T follicular helper cell (primary cell): Measurements from ENCODE around the gene XRCC5.
"Not testable (repeated sequence)": the region's sequence is repeated elsewhere in the genome, so short reads cannot be mapped to it uniquely, and the experiment has no call there.

Experiments used
- DNase-seq: peaks from one replicate; pipeline ENCODE4 v3.0.0-alpha.2; 2020; ENCODE audit warnings: low read depth

Gene XRCC5

GRCh38 chr2:216118474-216118873 is 9.3 kb downstream of the XRCC5 start:
- no peak for DNase-seq

- no peak for DNase-seq
These were observed 10.0 kb downstream of the XRCC5 start for GRCh38 chr2:216119146-216119545.

- no peak for DNase-seq
These were observed 10.8 kb downstream of the XRCC5 start for GRCh38 chr2:216119986-216120385.

GRCh38 chr2:216121255-216121654 is 12.1 kb downstream of the XRCC5 start:
- DNase-seq: no peak

DNA sequence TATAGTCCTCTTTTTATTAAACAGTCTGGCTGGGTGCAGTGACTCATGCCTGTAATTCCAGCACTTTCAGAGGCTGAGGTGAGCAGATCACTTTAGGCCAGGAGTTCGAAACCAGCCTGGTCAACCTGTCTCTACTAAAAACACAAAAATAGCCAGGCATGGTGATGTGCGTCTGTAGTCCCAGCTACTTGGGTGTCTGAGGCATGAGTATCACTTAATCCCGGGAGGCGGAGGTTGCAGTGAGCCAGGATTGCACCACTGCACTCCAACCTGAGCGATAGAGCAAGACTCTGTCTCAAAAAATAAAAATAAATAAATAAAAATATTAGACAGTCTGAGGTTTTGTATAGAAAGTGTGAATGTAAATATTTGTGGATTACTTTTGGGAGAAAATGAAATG is 17.8 kb downstream of the XRCC5 start:
- DNase-seq: no peak

DNA sequence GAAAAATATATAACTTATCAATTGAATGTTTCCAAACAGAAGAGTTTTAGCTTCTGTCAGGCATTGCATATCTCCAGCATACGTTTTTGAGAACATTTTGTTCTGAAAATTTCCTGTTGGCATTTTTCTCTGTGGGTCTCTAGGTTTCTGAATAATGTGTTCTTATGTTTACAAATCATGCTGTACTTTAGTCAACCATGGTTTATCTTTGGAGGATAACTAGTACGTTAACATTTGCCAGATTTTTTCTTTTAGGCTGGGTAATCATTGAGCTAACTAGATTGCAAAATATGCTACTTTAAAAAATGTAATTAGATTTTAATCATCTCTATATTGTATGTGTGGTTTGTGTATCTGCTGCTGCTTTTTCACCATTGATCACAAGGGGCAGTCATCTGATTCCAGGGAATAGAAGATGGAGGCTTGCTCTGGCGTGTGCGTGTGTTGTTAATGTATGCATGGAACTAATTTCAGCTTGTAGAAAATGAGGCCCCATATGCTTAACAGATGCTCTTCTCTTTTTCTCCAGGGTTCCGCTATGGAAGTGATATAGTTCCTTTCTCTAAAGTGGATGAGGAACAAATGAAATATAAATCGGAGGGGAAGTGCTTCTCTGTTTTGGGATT is 21.3 kb downstream of the XRCC5 start:
- no peak for DNase-seq

GRCh38 chr2:216131175-216131926 is 22.2 kb downstream of the XRCC5 start:
- no peak for DNase-seq

DNA sequence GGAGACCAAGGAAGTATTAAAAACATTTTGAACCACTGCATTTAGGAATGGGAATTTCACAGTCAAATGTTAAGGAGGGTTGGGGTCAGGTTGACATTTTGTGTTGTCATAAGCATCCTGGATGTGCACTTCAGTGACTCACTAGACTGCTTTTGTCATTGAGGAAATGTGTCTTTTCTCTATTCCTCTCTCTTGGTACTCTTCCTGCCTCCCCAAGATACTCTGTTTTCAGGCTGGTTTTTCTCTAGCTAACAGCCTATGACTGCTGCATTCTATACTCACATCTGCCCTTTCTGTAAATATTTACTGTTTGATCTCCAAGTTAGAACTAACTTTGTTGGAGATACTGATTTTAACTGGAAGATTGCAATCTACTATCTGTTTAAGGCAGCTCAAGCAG is 23.4 kb downstream of the XRCC5 start:
- DNase-seq: no peak

DNA sequence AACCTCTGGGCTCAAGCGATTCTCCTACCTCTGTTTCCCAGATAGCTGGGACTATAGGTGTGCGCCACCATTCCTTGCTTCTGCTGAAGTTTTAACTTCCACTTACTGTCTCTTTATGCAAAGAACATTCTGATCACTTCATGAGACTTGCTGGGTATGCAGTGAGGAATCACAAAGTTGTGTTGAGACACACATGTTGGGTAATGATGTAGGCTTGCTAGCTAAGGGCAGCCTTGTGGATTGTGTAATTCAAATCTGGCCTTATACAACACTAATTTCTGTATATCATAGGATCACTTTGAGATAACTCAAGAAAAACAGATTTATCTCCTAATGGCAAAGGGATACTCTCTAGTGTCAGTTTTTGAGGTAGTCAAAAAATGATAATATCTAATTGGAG is 24.2 kb downstream of the XRCC5 start:
- DNase-seq: no peak

DNA sequence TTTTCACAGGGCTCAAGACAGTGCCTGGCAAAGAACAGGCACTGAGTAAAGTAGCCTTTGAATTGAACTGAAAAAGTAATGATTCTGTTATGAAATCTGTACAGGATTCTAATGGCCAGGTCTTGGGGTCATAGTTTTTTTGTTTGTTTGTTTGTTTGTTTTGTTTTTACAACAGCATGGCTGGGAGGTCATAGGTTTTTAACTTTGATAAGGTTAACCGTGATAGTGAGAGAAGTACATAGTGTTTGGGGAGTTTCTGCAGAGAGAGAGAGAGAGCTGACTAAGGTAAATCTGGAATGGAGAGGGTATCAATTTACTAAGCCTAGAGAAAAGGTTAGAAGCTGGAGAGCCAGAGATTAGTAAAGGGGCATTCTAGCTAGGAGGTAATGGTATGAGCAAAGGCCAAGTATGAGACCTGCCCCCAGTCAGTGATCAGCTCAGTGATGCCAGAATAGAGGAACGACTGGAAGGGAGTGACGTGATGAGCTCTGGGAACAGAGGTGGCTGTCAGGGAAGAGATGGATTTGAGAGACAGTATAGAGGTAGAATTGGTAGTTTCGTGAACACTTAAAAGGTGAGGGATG is 25.9 kb downstream of the XRCC5 start:
- DNase-seq: no peak

DNA sequence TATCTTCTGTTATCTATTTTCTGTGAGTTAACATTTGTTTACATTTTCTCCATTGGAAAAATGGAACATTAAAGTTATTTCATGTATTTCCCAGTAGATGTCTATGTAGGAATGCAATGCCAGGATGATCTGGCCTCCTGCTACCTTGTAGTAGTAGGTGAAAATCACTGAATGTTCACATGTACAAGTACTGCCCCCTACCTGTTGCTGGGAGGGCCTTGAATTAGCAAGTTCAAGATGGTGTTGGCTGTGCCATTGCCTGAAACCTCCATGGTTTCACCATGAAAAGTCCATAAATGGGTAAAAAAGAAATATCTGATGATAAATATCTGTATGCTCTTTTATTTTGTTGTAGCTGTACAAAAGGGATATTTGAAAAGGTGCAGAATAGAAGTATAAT is 30.7 kb downstream of the XRCC5 start:
- DNase-seq: peak; percentile 24

GRCh38 chr2:216141516-216141915 is 32.4 kb downstream of the XRCC5 start:
- not testable (repeated sequence) for DNase-seq

DNA sequence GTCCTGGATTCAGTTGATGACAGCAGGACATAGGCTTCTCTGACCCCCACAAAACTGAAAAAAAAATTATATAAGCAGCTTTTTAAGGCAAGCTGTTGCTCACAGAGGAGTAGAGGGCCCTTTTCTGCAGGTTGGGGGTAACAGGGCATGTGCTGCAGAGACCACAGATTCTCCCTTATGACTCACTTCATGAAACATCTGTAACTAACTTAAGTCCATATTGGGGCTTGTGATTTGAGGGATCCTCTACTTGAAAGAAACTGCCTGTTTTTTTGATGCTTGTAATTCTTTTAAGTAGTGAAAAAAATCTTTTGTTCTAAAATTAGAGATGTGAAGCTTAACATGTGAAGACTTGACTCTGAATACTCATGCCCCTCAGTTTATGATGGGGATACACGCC is 33.4 kb downstream of the XRCC5 start:
- DNase-seq: no peak

GRCh38 chr2:216144372-216144771 is 35.2 kb downstream of the XRCC5 start:
- no peak for DNase-seq

DNA sequence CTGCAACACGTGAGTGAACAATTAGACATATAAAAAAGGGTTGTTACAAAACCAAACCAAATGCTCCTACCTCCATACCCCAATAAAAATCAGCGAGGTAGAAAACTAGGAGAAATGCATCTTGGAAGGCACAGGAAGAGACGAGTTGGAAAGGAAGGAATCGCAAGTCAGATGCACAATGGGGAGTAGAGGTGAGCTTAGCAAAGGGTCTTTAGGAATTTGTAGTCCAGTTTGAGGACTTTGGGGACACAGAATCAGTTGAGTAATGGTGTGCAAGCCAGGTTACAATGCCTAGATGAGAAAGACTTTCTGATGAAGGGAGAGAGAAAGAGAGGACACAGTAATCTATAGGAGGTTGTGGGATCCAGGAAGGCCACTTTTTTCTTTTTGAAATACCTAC is 35.7 kb downstream of the XRCC5 start:
- no peak for DNase-seq

DNA sequence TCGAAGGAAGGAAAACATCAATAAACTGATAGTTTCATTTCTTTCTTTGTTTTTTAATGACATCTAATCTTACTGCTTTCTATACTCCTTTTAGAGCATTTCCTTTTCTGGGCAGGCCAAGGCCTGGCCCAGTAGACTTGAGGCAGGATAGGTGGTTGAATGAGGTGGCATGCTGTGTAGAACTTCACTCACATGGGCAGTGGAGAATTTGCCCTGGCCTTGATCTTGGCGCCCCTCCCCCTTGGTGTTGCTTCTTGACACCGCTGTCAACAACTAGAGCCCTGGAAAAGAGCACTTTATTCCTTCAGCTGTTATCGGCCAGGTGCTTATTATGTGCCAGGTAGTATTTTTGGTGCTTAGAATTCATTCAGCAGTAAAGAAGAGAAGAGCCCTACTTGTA is 37.4 kb downstream of the XRCC5 start:
- no peak for DNase-seq

DNA sequence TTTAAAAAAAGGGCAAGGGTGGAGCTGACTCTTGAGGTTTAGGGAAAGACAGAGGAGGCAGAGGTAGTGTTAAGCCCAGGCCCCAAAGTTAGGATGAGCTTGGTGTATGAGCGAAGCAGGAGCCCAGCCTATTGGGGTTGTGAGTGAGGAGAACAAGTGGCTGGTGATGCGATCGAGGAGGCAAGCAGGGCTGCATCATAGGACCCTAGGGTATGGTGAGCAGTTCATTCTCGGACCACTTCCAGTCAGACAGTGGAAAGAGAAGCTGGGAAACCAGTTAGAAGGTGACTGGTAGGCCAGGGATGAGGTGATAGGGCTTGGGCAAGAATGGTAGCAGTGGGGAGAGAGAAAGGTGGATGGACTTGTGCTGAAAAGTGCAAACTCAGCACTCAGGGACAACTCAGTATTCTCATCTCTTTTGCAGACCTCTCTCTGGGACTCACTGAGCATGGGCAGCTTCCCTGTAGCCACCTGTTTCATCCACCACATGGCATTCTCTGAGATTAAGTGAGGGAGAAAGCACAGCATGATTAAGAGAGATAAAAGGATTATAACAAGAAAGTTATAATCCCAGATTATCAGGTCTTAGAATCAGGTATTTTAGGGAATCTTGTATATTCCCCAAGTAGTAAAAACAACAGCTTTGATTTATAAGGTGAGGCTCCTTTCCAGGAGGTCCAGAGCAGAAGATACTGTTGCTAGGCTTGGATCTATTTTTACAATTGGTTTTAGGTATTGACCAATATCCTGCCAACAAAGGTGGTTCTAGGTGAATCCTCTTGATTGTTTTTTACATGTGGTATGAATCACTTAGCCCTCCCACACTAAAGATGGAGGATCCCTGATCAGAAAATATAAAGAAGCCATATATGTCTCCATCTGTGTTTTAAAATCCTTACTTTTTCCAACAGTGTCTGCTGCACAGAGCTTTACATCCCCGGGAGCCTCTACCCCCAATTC is 38.3 kb downstream of the XRCC5 start:
- DNase-seq: no peak

- DNase-seq: no peak
These were observed 39.8 kb downstream of the XRCC5 start for GRCh38 chr2:216148983-216149382.

DNA sequence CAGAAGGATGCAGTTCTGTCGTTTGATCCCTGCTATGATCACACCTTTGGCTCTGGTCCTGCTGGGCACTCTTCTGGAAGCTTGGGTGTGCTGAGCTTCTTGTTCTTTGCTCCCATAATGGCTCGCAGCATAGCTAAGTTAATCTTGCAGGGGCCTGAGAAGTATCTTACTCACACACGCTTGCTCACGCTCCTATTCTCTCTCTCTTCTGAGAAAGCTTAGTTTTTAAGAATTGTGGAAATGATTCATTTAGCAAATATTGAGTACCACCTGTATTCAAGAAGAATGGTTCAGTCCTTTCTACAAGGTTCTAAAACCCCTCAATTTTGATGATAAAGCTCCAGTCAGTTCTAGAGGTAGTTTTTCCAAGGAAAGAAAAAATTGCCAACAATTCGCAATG is 40.6 kb downstream of the XRCC5 start:
- DNase-seq: no peak

DNA sequence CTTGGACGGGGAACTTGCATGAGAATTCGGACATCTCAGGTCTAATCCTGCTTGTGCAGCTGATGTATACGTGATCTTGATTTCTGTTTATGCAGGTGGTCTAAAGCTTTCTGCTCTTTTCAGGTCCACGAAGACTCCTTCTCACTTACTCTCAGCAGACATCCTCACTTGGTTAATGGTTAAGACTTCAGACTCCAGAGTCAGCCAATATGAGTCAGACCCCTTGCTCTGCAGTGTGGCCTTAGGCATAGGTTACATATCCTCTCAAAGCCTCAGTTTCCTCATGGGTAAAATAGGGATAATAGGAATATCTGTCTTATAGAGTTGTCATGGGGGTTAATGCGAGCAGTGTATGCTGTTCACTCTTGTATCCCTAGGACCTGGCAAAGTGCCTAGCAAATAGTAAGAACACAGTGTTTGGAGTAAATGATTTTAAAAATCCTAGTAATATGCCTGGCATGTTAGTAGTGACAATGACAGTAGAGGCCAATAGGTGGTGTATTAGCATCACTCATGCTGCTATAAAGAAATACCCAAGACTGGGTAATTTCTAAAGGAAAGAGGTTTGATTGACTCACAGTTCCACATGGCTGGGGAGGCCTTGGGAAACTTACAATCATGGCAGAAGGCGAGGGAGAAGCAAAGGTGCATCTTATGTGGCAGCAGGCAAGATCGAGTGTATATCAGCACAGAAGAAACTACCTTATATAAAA is 42.3 kb downstream of the XRCC5 start:
- no peak for DNase-seq

GRCh38 chr2:216155954-216156353 is 46.8 kb downstream of the XRCC5 start:
- DNase-seq: no peak

DNA sequence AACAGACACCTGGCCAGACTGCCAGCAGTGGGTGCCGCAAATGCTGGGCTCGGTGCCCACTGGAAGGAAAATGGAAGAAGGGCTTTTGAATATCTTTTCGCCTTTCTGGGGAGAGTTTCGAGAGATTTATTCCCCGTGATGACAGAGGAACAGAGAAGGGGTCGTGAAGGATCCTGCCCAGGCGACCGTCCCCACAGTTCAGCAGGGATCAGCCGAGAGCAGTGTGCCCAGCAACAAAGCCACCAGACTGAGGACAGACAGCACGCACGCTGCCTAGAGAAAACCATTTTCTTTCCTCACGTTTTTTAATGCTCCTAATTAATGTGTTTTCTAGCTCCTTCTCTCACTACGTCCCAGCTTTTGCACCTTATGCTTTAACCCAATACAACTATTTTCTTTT is 47.7 kb downstream of the XRCC5 start:
- no peak for DNase-seq
